ENCODE measurements around the gene SMOC1.

Gene SMOC1, protein sequence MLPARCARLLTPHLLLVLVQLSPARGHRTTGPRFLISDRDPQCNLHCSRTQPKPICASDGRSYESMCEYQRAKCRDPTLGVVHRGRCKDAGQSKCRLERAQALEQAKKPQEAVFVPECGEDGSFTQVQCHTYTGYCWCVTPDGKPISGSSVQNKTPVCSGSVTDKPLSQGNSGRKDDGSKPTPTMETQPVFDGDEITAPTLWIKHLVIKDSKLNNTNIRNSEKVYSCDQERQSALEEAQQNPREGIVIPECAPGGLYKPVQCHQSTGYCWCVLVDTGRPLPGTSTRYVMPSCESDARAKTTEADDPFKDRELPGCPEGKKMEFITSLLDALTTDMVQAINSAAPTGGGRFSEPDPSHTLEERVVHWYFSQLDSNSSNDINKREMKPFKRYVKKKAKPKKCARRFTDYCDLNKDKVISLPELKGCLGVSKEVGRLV

DNA sequence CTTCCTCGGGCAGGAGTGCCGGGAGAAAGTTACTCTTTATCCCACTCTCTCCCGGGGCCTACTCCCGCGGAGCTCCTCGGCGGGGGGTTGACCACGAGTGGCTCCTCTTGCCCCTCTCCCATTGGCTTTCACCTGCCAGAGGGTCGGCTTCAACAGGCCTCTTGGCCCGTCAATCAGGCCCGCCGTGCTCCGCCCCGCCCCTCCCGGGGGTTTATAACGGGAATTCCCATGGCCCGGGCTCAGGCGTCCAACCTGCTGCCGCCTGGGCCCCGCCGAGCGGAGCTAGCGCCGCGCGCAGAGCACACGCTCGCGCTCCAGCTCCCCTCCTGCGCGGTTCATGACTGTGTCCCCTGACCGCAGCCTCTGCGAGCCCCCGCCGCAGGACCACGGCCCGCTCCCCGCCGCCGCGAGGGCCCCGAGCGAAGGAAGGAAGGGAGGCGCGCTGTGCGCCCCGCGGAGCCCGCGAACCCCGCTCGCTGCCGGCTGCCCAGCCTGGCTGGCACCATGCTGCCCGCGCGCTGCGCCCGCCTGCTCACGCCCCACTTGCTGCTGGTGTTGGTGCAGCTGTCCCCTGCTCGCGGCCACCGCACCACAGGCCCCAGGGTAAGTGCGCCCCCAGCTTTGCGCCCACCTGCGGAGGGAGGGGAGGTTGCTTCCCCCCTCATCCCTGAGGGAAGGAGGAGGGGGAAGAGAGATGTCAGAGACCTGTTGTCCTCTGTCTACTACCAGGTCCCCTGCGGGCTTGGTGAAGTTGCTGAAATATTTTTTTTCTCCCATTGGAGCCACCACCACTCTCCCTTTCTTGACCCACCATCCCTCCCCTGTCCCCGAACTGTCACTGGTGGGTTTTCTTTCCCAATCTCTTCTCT is at the start of gene SMOC1:
TSS of gene SMOC1 (plus strand) at position 242 of the 869 bp plus-strand sequence. CDS start at position 505, 263 bp downstream.
- no peak for DNase-seq (ENCODE audit: low read depth)

- no peak for DNase-seq (ENCODE audit: low read depth)
Measured at GRCh38 chr14:69838881-69839416, 40.3 kb upstream of the SMOC1 start.

GRCh38 chr14:69839661-69840060 is 39.6 kb upstream of the SMOC1 start:
- DNase-seq (ENCODE audit: low read depth), result no peak

- no peak for DNase-seq (ENCODE audit: low read depth)
Measured at GRCh38 chr14:69841656-69842055, 37.6 kb upstream of the SMOC1 start.

DNA sequence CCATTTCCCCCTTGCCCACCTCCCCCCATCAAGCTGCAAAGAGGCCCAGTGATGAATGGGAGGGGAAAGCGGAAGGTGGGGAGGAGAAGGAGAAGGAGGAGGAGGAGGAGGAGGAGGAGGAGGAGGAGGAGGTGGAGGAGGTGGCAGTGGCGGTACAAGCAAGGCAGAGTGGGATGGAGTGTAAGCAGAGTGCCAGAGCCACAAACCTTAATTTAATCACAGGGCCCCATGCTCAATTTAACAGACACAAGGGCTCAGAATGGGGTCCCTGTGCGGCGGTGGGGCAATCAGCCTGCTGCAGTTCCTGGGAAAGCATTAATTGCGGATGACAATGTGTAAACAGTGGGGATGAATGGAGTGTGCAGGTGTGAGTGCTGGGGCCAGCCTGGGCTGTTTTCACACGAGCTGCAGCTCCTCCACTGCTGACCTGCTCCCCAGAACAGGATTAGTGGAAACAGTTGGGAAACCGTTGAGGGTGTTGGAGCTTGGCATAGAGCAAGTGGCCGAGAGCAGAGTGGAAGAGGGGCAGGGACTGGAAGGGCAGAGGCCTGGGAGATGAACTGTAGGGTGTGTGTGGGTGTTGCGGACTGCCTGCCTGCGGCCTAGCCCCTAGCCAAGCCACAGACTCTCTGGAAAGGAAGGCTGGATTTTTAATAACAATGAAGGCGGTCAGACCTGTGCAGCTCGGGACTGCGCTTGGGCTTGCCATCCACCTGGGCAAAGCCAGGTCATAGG is 36.4 kb upstream of the SMOC1 start:
- no peak for DNase-seq (ENCODE audit: low read depth)

GRCh38 chr14:69844171-69844570 is 35.0 kb upstream of the SMOC1 start:
- no peak for DNase-seq (ENCODE audit: low read depth)

DNA sequence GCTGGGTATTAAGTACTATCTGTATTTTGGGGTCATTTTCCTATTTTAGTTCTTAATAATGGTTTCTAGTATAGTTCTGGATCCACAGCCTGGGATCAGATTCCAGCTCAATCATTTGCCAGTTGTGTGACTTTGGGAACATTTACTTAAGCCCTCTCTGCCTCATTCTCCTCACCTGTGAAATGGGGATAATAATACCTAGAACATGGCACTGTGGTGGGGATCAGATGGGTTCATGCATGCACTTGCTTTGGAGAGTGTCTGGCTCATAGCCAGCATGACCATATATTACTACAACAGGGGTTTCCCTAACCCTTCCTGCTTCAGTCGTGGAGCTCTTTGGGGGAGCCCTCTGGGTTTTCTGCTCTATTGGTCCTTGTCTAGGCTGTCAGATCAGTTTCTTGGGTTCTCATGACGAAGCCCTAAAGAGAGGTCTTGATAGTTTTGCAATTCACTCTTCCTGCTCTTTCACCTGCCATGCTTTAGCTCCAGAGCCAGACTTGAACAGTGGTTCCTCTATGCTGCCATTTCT is 34.1 kb upstream of the SMOC1 start:
- DNase-seq (ENCODE audit: low read depth), result no peak

DNA sequence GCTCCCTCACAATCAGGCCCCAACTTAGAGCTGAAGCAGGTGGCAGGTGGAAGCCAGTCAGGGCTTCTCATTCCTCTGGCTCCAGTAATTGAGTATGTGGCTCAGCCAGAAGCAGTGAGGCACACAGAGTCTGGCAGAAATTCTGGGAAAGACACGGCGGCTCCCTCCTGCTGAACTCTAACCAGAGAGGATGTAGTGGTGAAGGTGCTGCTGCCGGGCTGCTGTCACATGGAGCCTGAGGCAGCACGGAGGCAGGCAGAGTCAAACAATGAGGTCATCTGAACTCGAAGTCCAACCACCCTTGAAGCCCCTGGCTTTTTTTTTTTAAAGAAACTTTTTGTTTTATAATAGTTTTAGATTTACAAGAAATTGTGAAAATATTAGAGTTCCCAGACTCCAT is 33.4 kb upstream of the SMOC1 start:
- DNase-seq (ENCODE audit: low read depth), result no peak

- DNase-seq (ENCODE audit: low read depth), result no peak
Measured at GRCh38 chr14:69848156-69848555, 31.1 kb upstream of the SMOC1 start.

- no peak for DNase-seq (ENCODE audit: low read depth)
Measured at GRCh38 chr14:69848903-69849391, 30.3 kb upstream of the SMOC1 start.

- DNase-seq (ENCODE audit: low read depth), result no peak
Measured at GRCh38 chr14:69850086-69850735, 29.0 kb upstream of the SMOC1 start.

DNA sequence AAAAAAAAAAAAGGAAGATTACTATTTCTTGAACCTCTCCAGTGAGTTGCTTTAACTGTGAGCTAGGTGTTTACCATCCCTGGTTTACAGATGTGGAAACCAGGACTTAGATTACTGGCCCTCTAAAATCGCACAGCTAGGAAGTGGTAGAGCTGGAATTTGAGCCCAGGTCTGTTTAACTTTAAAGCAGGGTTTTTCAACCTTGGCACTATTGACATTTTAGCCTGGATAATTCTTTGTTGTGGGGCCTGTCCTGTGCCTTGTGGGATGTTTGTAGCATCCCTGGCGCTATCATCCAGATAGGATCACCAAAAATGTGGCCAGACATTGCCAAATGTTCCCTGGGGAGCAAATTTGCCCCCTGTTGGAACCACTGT is 28.5 kb upstream of the SMOC1 start:
- DNase-seq (ENCODE audit: low read depth), result no peak

GRCh38 chr14:69852531-69853321 is 26.5 kb upstream of the SMOC1 start:
- DNase-seq (ENCODE audit: low read depth), result no peak

GRCh38 chr14:69853774-69854173 is 25.4 kb upstream of the SMOC1 start:
- DNase-seq (ENCODE audit: low read depth), result no peak

DNA sequence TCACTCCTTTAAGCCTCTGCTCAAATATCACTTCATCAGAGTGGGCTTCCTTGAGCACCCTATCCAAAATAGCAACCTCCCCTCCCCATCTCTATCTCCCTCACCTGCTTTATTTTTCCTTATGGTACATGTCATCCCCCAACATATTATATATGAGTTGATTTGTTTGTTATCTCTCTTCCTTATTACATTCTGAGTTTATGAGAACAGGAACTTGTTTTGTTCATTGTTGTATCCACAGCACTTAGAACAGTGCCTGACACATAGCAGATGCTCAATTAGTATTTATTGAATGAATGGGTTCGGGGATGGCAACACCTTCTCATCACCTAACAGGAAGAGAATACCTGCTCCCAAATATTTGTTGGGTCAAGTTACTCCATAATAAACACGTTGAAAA is 24.6 kb upstream of the SMOC1 start:
- DNase-seq (ENCODE audit: low read depth), result no peak

GRCh38 chr14:69855180-69855832 is 23.9 kb upstream of the SMOC1 start:
- no peak for DNase-seq (ENCODE audit: low read depth)

- no peak for DNase-seq (ENCODE audit: low read depth)
Measured at GRCh38 chr14:69858801-69859200, 20.4 kb upstream of the SMOC1 start.

GRCh38 chr14:69859591-69859990 is 19.6 kb upstream of the SMOC1 start:
- DNase-seq (ENCODE audit: low read depth), result no peak

GRCh38 chr14:69860221-69860620 is 19.0 kb upstream of the SMOC1 start:
- no peak for DNase-seq (ENCODE audit: low read depth)

GRCh38 chr14:69861025-69861569 is 18.1 kb upstream of the SMOC1 start:
- DNase-seq (ENCODE audit: low read depth), result no peak

Data from T-helper 22 cell (primary cell).